Ecto neural progenitor cell (in vitro differentiated cells): Measurements from ENCODE around the gene ADD3.

Experiments
- DNase-seq: peaks from one replicate; pipeline ENCODE4 v3.0.0-alpha.2; 2018; ENCODE audit warnings: low spot score

ADD3 gene

DNA sequence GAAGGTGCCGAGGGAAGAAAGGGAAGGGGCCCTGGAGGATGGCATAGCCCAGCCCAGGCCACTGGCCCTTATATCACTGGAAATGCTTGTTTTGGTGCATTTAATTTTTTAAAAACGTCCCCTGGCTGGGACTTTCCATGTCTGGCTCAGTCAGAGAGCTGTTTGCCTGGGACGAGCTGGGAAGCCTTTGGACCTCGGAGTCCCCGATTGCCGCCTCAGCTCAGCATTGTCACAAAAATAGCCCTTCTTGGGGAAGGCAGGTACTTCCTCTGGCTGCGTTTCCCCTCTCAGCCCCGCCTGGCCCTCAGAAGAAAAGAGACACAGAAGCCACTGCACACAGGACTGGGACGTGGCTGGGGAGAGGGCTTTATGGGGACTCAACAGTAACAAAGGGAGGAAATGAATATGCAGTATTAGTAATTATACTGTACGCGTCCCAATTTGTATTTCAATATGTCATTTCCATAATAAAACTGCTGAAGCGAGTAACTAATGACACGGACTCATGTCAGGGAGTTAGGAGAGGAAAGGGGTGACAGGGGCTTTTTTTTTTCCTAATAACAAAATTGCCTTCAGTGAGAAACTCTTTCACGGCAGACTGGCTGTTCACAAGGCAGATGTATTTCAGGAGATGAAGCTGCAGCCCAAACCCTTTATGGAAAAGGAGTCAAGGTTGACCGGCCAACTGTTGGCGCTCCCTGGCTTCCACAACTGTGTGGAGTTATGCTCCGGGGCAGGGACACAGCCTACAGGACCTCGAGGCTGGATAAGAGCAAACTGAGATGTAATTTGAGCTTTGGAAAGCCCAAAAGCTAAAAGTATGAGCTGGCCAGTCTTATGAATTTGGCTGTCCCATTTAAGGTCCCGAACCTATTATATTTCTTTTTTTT lies 168.6 kb downstream of the ADD3 start:
- DNase-seq: no peak

GRCh38 chr10:110179220-110179619 lies 171.4 kb downstream of the ADD3 start:
- DNase-seq: no peak

DNA sequence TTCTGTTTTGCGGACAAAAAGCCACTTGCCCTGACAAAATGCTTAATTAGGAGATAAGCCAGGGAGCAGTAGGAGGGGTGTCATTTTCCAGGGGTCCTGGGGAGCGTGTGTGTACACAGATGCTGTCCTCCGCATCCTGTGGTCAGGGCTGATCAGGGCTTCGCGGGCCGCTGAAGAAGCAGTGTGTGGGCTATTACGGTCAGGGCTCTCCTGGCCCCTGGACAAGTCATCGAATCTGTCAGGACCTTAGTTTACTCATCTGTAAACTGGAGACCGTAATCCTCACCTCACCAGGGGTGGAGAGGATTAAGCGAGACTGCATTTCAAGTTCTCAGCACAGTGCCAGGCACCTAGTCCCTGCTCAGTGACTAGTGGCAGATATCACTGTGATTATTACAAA lies 173.7 kb downstream of the ADD3 start:
- DNase-seq: no peak

GRCh38 chr10:110181911-110182310 lies 174.1 kb downstream of the ADD3 start:
- DNase-seq: no peak

DNA sequence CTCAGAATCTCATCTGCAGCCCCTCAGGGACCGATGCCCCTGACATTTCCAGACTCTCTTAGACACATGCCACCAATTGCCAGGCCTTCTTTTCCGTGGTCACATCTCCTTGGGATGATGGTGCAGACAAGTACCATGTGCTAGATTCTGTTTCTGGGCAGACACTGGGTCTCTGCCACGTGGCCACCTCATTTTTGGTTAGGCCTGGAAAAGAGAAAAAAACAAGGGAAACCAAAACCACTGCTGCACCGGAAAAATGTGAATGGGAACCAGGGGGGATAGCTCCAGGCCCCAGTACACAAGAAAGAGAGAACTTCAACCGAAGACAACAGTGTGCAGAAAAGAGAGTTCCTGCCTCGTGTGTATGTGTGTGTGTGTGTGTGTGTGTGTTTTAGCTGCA lies 176.6 kb downstream of the ADD3 start:
- no peak for DNase-seq
